D721Med (cell line): ENCODE data around the gene TSKU.

ENCODE experiments used
- DNase-seq: peaks from one replicate; pipeline ENCODE4 v3.0.0; 2011; ENCODE audit warnings: low spot score; ENCODE audit not compliant: insufficient read length
- FAIRE-seq: peaks from 2 replicates; lab custom pipeline; 2011; peaks lifted over from hg19 to GRCh38; lab: Jason Lieb, UNC
- CTCF ChIP-seq: IDR thresholded peaks from 2 replicates; pipeline ENCODE4 v1.5.1; 2012; ENCODE audit warnings: mild to moderate bottlenecking, control low read depth; ENCODE audit not compliant: insufficient read depth; ENCODE audit errors: missing control alignments

The TSKU gene

GRCh38 chr11:76738618-76739240, 44.4 kb upstream of the TSKU start:
- DNase-seq (no peak), FAIRE-seq (no peak)
- no peak for TF ChIP-seq CTCF

- no peak for DNase-seq
- FAIRE-seq = no peak
- TF ChIP-seq CTCF = no peak
These were observed 43.4 kb upstream of the TSKU start for GRCh38 chr11:76739798-76740197.

- TF ChIP-seq CTCF = no peak
These were observed 42.4 kb upstream of the TSKU start for GRCh38 chr11:76740772-76741171.

GRCh38 chr11:76742902-76743301, 40.3 kb upstream of the TSKU start:
- DNase-seq (no peak), FAIRE-seq (no peak)
- TF ChIP-seq CTCF = no peak

More at GRCh38 chr11:76740772-76741171, 42.4 kb upstream of the TSKU start:
- FAIRE-seq = no peak
- no peak for DNase-seq

- TF ChIP-seq CTCF = no peak
- FAIRE-seq (no peak), DNase-seq (no peak)
These were observed 38.7 kb upstream of the TSKU start for GRCh38 chr11:76744186-76745043.

GRCh38 chr11:76745044-76745376, 38.1 kb upstream of the TSKU start:
- DNase-seq (no peak), FAIRE-seq (no peak)
- TF ChIP-seq CTCF = no peak

GRCh38 chr11:76745561-76746207, 37.5 kb upstream of the TSKU start:
- DNase-seq (no peak), FAIRE-seq (no peak)
- no peak for TF ChIP-seq CTCF
